Fibroblast of lung (primary cell): Measurements from ENCODE around the gene LTC4S. TPM values are rescaled to one million over a fixed set of nuclear protein-coding genes. Genes with fewer than 3 reads are reported as not detected.
A peak's percentile ranks its signal among the peaks of the same experiment; 100 is the strongest.

Experiments used
- DNase-seq, 2 donors: peaks; one replicate each; pipeline versions ENCODE4 v3.0.0 to v3.0.0-alpha.2; 2010; ENCODE audit warnings: low read depth in 2 of 2
- H2AFZ ChIP-seq: 2 replicates; pipeline ENCODE4 v1.5.1; 2012; ENCODE audit warnings: low read length, control low read depth, inconsistent platforms
- H3K27ac ChIP-seq: 2 replicates; pipeline ENCODE4 v1.5.1; 2011; ENCODE audit warnings: low read length, control low read depth; ENCODE audit not compliant: insufficient read depth
- H3K27me3 ChIP-seq: 2 replicates; pipeline ENCODE4 v1.5.1; 2011; ENCODE audit warnings: mild to moderate bottlenecking, low read length; ENCODE audit not compliant: control insufficient read depth, insufficient read depth
- H3K36me3 ChIP-seq: 2 replicates; pipeline ENCODE4 v1.5.1; 2011; ENCODE audit warnings: low read length; ENCODE audit not compliant: control insufficient read depth, insufficient read depth
- H3K4me1 ChIP-seq: 2 replicates; pipeline ENCODE4 v1.5.1; 2011; ENCODE audit warnings: low read length; ENCODE audit not compliant: control insufficient read depth, insufficient read depth; ENCODE audit errors: extremely low read depth
- H3K4me2 ChIP-seq: 2 replicates; pipeline ENCODE4 v1.5.1; 2011; ENCODE audit warnings: low read length, control low read depth; ENCODE audit not compliant: insufficient read depth; ENCODE audit errors: extremely low read depth
- H3K4me3 ChIP-seq, 4 experiments: fragments of 200-600 bp in 1 of 4; sonication (generic) in 1 of 4; replicated peaks in 1 of 4; 2 replicates each; pipeline ENCODE4 v1.5.1; 2011 to 2016; ENCODE audit warnings: low read length in 4 of 4, low read depth in 3 of 4, mild to moderate bottlenecking in 3 of 4, control low read depth in 2 of 4, inconsistent platforms in 1 of 4, mixed read lengths in 1 of 4; ENCODE audit not compliant: insufficient read depth in 1 of 4; ENCODE audit errors: control extremely low read depth in 1 of 4
- H3K79me2 ChIP-seq: 2 replicates; pipeline ENCODE4 v1.5.1; 2012; ENCODE audit warnings: mild to moderate bottlenecking, low read length, inconsistent platforms; ENCODE audit not compliant: control insufficient read depth, insufficient read depth
- H3K9ac ChIP-seq: 2 replicates; pipeline ENCODE4 v1.5.1; 2011; ENCODE audit warnings: mild to moderate bottlenecking, low read length, control low read depth; ENCODE audit not compliant: insufficient read depth
- H3K9me3 ChIP-seq: 2 replicates; pipeline ENCODE4 v1.5.1; 2012; ENCODE audit warnings: low read depth, low read length; ENCODE audit not compliant: control insufficient read depth, insufficient read depth
- H4K20me1 ChIP-seq: 2 replicates; pipeline ENCODE4 v1.5.1; 2011; ENCODE audit warnings: low read length; ENCODE audit not compliant: control insufficient read depth, insufficient read depth; ENCODE audit errors: extremely low read depth
- EZH2 ChIP-seq: IDR thresholded peaks from 2 replicates; pipeline ENCODE4 v1.5.1; 2012; ENCODE audit warnings: low read length, control low read depth, mild to moderate bottlenecking; ENCODE audit errors: missing control alignments
- polyA plus RNA-seq, 2 donors: library from polyadenylated mRNA; depleted of rRNA in 1 of 2; stranded (reverse) in 1 of 2; unstranded in 1 of 2; fragments of >200 nt; gene quantifications; 2 replicates each; pipeline ENCODE4 v1.2.1, GENCODE V29; 2011 to 2012; ENCODE audit warnings: missing spikeins in 1 of 2
- total RNA-seq: library from RNA; depleted of rRNA; stranded (reverse); fragments of >200 nt; gene quantifications from 2 replicates; pipeline ENCODE4 v1.2.1, GENCODE V29; 2014
- TF ChIP-seq, protein P1 (sequence below), 2 donors: IDR thresholded peaks in 1 of 2; conservative IDR thresholded peaks in 1 of 2; 1 replicate in 1 of 2; 2 replicates in 1 of 2; pipeline ENCODE4 v1.5.1; 2011 to 2012; ENCODE audit warnings: low read length in 2 of 2, control low read depth in 1 of 2, inconsistent platforms in 1 of 2, low read depth in 1 of 2, mild to moderate bottlenecking in 1 of 2

Gene LTC4S
- total and polyA plus RNA-seq, 2 donors (not counting 1 experiment from before 2014, with no cell fraction given): 0.32 to 0.83 TPM

DNA sequence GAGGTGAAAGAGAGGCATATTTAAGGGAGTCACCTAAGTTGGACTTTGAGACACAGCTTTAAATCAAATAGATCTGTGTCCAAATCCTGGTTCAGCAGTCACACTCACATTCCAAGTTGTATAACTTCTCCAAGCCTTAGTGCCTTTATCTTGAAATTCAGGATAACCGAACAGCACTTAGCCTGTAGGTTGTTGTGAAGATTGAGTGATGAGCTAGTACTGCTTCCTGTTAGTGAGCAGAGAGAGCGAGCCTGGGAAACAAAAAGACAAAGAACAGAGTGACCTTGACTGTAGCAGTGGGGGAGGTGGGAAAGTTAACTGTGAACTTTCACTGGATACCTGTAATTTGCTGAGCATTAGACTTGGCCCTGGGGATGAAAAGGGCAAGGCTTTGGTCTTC lies 38.8 kb upstream of the LTC4S start:
- Histone ChIP-seq H3K79me2 (peaks cover 67% of the 10 kb centered on the region), H2AFZ (no peak overlapping the region), H3K27ac (no peak overlapping the region), H3K4me1 (peaks cover 2% of the 10 kb centered on the region), H3K9me3 (no peaks in the 10 kb centered on the region), H3K27me3 (no peaks in the 10 kb centered on the region), H3K36me3 (no peaks in the 10 kb centered on the region), H4K20me1 (no peaks in the 10 kb centered on the region), H3K4me2 (no peak overlapping the region), H3K4me3 (no peak overlapping the region), H3K9ac (no peak overlapping the region)
- DNase-seq: peak in 1 of 2 donors; percentile 20
- TF ChIP-seq, protein P1, sequence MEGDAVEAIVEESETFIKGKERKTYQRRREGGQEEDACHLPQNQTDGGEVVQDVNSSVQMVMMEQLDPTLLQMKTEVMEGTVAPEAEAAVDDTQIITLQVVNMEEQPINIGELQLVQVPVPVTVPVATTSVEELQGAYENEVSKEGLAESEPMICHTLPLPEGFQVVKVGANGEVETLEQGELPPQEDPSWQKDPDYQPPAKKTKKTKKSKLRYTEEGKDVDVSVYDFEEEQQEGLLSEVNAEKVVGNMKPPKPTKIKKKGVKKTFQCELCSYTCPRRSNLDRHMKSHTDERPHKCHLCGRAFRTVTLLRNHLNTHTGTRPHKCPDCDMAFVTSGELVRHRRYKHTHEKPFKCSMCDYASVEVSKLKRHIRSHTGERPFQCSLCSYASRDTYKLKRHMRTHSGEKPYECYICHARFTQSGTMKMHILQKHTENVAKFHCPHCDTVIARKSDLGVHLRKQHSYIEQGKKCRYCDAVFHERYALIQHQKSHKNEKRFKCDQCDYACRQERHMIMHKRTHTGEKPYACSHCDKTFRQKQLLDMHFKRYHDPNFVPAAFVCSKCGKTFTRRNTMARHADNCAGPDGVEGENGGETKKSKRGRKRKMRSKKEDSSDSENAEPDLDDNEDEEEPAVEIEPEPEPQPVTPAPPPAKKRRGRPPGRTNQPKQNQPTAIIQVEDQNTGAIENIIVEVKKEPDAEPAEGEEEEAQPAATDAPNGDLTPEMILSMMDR (conservative IDR thresholded peaks at IDR 0.05 in 1 of 2, IDR thresholded peaks at IDR 0.05 in 1 of 2; ENCODE audit: low read depth in 1 of 2, low read length in 2 of 2): no peak
- TF ChIP-seq EZH2: no peak

DNA sequence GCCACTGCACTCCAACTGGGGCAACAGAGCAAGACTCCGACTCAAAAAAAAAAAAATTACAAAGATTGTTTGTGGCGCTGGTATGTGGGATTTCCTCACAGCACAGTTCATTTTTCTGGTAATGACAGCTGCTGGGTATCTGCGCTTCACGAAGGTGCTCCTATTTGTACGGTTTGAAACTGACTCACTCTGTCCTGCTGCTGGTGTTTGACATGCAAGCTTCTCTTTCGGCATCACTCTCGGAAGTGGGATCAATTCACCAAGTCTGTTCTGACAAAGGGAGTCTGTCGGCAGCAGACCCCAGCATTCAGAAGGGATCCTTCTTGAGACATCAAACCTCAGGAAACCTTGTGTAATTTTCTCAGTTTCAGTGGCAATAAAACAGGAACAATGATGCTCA lies 34.8 kb upstream of the LTC4S start:
- Histone ChIP-seq H3K27me3 (no peaks in the 10 kb centered on the region), H2AFZ (no peak overlapping the region), H3K4me1 (peaks cover 17% of the 10 kb centered on the region), H3K36me3 (no peaks in the 10 kb centered on the region), H3K4me3 (no peak overlapping the region), H3K4me2 (no peak overlapping the region), H3K27ac (no peak overlapping the region), H3K9me3 (no peaks in the 10 kb centered on the region), H3K9ac (no peak overlapping the region), H3K79me2 (peaks cover 67% of the 10 kb centered on the region), H4K20me1 (no peaks in the 10 kb centered on the region)
- TF ChIP-seq, protein P1 (conservative IDR thresholded peaks at IDR 0.05 in 1 of 2, IDR thresholded peaks at IDR 0.05 in 1 of 2; ENCODE audit: low read depth in 1 of 2, low read length in 2 of 2): no peak
- no peak for TF ChIP-seq EZH2
- DNase-seq: peak in 1 of 2 donors; percentile 11

DNA sequence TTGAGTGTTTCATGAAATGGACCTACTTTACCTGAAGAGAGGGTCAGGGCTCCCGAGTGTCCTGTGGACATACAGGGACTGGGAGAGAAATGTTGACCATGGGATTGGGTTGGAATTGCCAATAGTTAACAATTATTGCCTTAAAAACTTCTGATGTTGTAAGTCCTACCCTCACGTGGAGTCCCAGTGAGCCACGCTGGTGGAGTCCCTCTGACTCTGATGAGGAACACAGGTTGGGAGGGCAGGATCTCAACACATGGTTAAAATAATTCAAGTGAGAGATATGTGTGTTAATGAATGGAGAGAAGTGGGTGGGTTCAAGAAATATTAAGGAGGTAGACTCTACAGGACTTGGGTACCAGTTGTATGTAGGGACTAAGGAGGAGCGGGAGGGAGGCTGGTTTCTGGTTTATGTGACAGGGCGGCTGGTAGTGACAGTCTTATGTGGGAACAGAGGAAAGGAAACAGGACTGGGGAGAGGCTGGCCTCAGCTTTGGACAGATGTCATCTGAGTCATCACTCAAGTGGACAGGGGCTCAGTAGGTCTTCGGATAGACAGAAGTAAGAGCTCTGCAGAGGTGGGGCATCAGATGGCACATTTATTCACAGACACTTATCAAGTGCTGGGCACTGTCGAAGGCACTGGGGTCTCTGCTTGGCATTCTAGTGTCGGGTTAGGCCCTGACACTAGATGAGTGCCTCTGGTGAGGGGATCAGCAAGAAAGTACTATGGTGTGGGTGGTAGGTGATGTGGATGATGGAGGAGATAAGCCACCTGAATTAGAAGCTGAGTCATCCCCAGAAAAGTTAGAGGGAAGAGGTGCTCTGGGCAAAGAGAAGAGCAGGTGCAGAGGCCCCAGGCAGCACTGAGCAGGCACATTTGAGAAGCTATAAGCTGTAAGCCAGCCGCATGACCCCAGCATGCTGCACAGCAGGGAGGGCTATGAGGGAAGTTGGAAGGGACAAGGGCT lies 33.9 kb upstream of the LTC4S start:
- no peaks in the 10 kb centered on the region for H3K36me3 ChIP-seq
- H3K4me2 ChIP-seq: no peak overlapping the region
- peaks cover 62% of the 10 kb centered on the region for H3K79me2 ChIP-seq
- H3K4me1 ChIP-seq: peaks cover 21% of the 10 kb centered on the region
- no peak overlapping the region for H3K27ac ChIP-seq
- TF ChIP-seq, protein P1 (conservative IDR thresholded peaks at IDR 0.05 in 1 of 2, IDR thresholded peaks at IDR 0.05 in 1 of 2; ENCODE audit: low read depth in 1 of 2, low read length in 2 of 2): no peak
- no peak for TF ChIP-seq EZH2
- H3K9me3 ChIP-seq: no peaks in the 10 kb centered on the region
- no peak for DNase-seq
- no peak overlapping the region for H3K9ac ChIP-seq
- H2AFZ ChIP-seq: no peak overlapping the region
- no peaks in the 10 kb centered on the region for H3K27me3 ChIP-seq
- H3K4me3 ChIP-seq: no peak overlapping the region
- H4K20me1 ChIP-seq: no peaks in the 10 kb centered on the region
